ENCODE results near the gene PDLIM7.

The PDLIM7 gene

GRCh38 chr5:177484902-177485549 is 12.4 kb downstream of the PDLIM7 start:
- H2AFZ ChIP-seq, result no peak overlapping the region
- H3K79me2 ChIP-seq, result no peaks in the 10 kb centered on the region
- H3K36me3 ChIP-seq (ENCODE audit: control insufficient read depth, insufficient read depth, low read length), result peaks cover 2% of the 10 kb centered on the region
- no peak overlapping the region for H3K4me2 ChIP-seq (ENCODE audit: low read length)
- no peaks in the 10 kb centered on the region for H3K9me3 ChIP-seq (ENCODE audit: control insufficient read depth, low read length)
- H3K27me3 ChIP-seq (ENCODE audit: control insufficient read depth, insufficient read depth, low read length), result no peaks in the 10 kb centered on the region
- H3K27ac ChIP-seq, result no peak overlapping the region
- no peak overlapping the region for H3K4me3 ChIP-seq (ENCODE audit: low read depth, low read length)
- no peak overlapping the region for H3K9ac ChIP-seq
- TF ChIP-seq CTCF (IDR thresholded peaks at IDR 0.05), result no peak
- H3K4me1 ChIP-seq, result peaks cover 6% of the 10 kb centered on the region

- no peak for TF ChIP-seq CTCF (IDR thresholded peaks at IDR 0.05)
- Histone ChIP-seq H3K27me3 (ENCODE audit: control insufficient read depth, insufficient read depth, low read length) (no peaks in the 10 kb centered on the region), H3K36me3 (ENCODE audit: control insufficient read depth, insufficient read depth, low read length) (peaks cover 2% of the 10 kb centered on the region), H3K4me1 (peaks cover 14% of the 10 kb centered on the region), H3K4me3 (ENCODE audit: low read depth, low read length) (no peak overlapping the region), H3K9me3 (ENCODE audit: control insufficient read depth, low read length) (no peaks in the 10 kb centered on the region), H3K79me2 (no peaks in the 10 kb centered on the region), H3K27ac (no peak overlapping the region), H2AFZ (no peak overlapping the region), H3K9ac (no peak overlapping the region), H3K4me2 (ENCODE audit: low read length) (no peak overlapping the region)
Observed at GRCh38 chr5:177483994-177484901, 13.2 kb downstream of the PDLIM7 start.

GRCh38 chr5:177483042-177483441 is 14.4 kb downstream of the PDLIM7 start:
- H3K36me3 ChIP-seq (ENCODE audit: control insufficient read depth, insufficient read depth, low read length), result peaks cover 2% of the 10 kb centered on the region
- no peaks in the 10 kb centered on the region for H3K9me3 ChIP-seq (ENCODE audit: control insufficient read depth, low read length)
- no peak overlapping the region for H3K4me3 ChIP-seq (ENCODE audit: low read depth, low read length)
- peaks cover 26% of the 10 kb centered on the region for H3K4me1 ChIP-seq
- no peak overlapping the region for H2AFZ ChIP-seq
- no peaks in the 10 kb centered on the region for H3K27me3 ChIP-seq (ENCODE audit: control insufficient read depth, insufficient read depth, low read length)
- no peak overlapping the region for H3K9ac ChIP-seq
- H3K4me2 ChIP-seq (ENCODE audit: low read length), result no peak overlapping the region
- H3K79me2 ChIP-seq, result no peaks in the 10 kb centered on the region
- no peak for TF ChIP-seq CTCF (IDR thresholded peaks at IDR 0.05)
- no peak overlapping the region for H3K27ac ChIP-seq

- Histone ChIP-seq H3K9ac (no peak overlapping the region), H3K27ac (no peak overlapping the region), H3K4me3 (ENCODE audit: low read depth, low read length) (no peak overlapping the region), H3K4me1 (peaks cover 31% of the 10 kb centered on the region), H3K4me2 (ENCODE audit: low read length) (no peak overlapping the region), H3K27me3 (ENCODE audit: control insufficient read depth, insufficient read depth, low read length) (no peaks in the 10 kb centered on the region), H3K36me3 (ENCODE audit: control insufficient read depth, insufficient read depth, low read length) (peaks cover 2% of the 10 kb centered on the region), H3K9me3 (ENCODE audit: control insufficient read depth, low read length) (no peaks in the 10 kb centered on the region), H3K79me2 (no peaks in the 10 kb centered on the region), H2AFZ (no peak overlapping the region)
- TF ChIP-seq CTCF (IDR thresholded peaks at IDR 0.05), result no peak
Observed at GRCh38 chr5:177482359-177482795, 15.0 kb downstream of the PDLIM7 start.
